Stomach smooth muscle (tissue), 2 donors: ENCODE measurements around the gene TMEM62.
"Not testable (repeated sequence)": the region's sequence is repeated elsewhere in the genome, so short reads cannot be mapped to it uniquely, and the experiment has no call there.

Experiments
- H3K27ac ChIP-seq: one replicate; pipeline ENCODE4 v1.7.0; 2013; ENCODE audit warnings: mild to moderate bottlenecking, low read length, inconsistent platforms
- H3K27me3 ChIP-seq, 2 donors: one replicate each; pipeline ENCODE4 v1.7.0; 2013; ENCODE audit warnings: low read length in 2 of 2; ENCODE audit not compliant: insufficient read depth in 2 of 2, control insufficient read depth in 1 of 2
- H3K36me3 ChIP-seq, 2 donors: one replicate each; pipeline ENCODE4 v1.7.0; 2013; ENCODE audit warnings: low read length in 2 of 2; ENCODE audit not compliant: control insufficient read depth in 2 of 2, insufficient read depth in 2 of 2
- H3K4me1 ChIP-seq: one replicate; pipeline ENCODE4 v1.7.0; 2013; ENCODE audit warnings: low read length; ENCODE audit not compliant: control insufficient read depth, insufficient read depth
- H3K4me3 ChIP-seq, 2 donors: one replicate each; pipeline ENCODE4 v1.7.0; 2013; ENCODE audit warnings: low read length in 2 of 2
- H3K9ac ChIP-seq, 2 donors: one replicate each; pipeline ENCODE4 v1.7.0; 2013; ENCODE audit warnings: low read length in 2 of 2, mild to moderate bottlenecking in 1 of 2
- H3K9me3 ChIP-seq, 2 donors: one replicate each; pipeline ENCODE4 v1.7.0; 2013; ENCODE audit warnings: low read length in 2 of 2; ENCODE audit not compliant: control insufficient read depth in 2 of 2
- donor health status: healthy.
- donor health status: Pancreatic carcinoma.

The TMEM62 gene

DNA sequence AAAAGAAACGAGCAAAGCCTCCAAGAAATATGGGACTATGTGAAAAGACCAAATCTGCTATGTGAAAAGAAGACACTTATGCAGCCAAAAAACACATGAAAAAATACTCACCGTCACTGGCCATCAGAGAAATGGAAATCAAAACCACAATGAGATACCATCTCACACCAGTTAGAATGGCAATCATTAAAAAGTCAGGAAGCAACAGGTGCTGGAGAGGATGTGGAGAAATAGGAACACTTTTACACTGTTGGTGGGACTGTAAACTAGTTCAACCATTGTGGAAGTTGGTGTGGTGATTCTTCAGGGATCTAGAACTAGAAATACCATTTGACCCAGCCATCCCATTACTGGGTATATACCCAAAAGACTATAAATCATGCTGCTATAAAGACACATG lies 43.8 kb downstream of the TMEM62 start:
- not testable (repeated sequence) for H3K27me3 ChIP-seq, H3K4me3 ChIP-seq, H3K9me3 ChIP-seq, H3K27ac ChIP-seq, H3K4me1 ChIP-seq, H3K9ac ChIP-seq
- H3K36me3 ChIP-seq: peaks cover 0 to 14% of the 10 kb centered on the region in 2 donors

DNA sequence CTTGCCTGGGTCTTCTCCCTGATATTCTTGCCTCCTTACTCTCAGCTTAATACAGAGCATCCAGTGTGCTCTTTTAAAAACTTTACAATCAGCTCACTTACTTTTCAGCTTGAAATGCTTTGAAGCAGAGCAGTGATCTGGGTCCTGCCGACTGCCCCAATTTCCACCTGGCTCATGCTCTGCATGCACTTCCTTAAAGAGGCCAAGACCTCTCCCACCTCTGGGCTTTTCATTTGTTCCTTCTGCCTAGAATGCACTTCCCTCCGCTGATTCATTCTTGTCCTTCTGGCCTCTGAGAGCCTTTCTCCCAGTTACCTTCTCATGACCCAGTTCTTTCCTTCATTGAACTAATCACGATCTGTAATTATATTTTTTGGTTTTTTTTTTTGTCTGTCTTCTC lies 49.9 kb downstream of the TMEM62 start:
- H3K9ac ChIP-seq: no peak overlapping the region
- no peak overlapping the region for H3K4me3 ChIP-seq
- H3K36me3 ChIP-seq: no peaks in the 10 kb centered on the region
- no peak overlapping the region for H3K27ac ChIP-seq
- peaks cover 15% of the 10 kb centered on the region for H3K4me1 ChIP-seq
- no peaks in the 10 kb centered on the region for H3K27me3 ChIP-seq
- H3K9me3 ChIP-seq: no peaks in the 10 kb centered on the region

DNA sequence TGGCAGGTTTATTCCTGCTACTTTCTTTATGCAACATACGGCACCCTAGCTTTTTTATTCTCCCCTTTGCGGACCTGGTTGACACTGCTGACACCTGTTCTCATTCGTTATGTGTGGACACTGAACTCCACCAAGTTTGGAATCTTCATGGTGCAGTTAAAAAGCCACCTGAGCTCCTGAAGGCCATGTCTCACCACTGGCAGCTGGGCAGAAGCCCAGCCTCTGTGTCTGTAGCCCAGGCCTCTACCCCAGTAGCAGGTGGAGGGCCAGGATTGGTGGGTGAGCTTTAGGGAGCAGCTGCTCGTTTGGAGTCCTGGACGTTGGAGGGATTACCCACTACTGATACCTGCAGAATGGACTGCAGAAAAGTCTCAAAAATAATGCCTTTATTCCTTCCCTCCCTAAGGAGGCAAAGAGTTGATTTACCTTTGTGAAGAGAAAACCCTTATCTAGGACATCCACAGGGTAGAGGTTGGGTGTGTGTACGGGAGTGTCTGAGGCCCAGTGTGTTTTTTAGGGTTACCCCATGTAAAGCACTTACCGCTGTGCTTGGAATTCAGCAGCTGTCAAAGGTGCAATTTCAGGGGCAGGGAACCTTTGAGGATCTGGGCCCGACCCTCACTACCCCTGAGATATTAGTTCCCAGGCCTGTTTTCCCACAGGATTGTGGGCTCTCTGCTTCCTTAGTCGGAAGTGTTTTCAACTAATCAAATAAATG lies 51.2 kb downstream of the TMEM62 start:
- Histone ChIP-seq H3K9ac (peak overlapping the region; percentile 77 to 79), H3K27me3 (no peaks in the 10 kb centered on the region), H3K4me3 (peak overlapping the region in 1 of 2 donors; percentile 89), H3K36me3 (peaks cover 5% of the 10 kb centered on the region in 2 donors), H3K9me3 (no peaks in the 10 kb centered on the region), H3K27ac (peak overlapping the region; percentile 77), H3K4me1 (peaks cover 15% of the 10 kb centered on the region)

DNA sequence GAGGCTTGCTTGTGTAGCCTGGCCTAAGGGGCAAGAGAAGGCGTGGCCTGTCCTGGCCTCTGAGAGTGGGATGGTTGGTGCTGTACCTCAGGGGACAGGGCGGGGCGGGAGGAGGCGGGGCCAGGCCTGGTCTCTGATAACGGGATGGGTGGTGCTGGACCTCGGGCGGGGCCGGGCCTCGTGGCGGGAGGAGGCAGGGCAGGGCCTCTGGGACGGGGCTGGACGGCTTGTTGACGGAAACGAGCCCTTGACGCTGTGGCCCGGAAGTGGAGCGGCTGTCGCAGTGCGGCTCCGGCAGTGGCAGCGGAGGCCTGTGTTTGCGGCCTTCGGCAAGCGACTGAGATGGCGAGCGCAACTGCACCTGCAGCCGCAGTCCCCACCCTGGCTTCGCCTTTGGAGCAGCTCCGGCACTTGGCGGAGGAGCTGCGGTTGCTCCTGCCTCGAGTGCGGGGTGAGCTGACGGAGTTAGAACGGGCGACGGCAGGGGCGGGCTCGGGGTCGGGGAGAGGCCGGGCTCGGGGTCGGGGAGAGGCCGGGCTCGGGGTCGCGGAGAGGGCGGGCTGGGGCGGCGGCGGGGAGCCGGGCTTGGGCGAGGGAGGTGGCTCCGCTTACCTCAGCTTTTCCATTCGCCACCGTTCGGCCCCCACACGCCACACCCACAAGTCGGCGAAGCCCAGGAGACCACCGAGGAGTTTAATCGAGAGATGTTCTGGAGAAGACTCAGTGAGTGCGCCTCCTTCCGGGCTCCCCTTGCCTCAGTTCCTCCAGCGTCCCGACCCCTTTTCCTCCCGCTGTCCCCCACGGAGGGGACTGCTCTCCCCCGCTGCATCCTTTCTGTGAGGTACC lies 52.0 kb downstream of the TMEM62 start, which contains the start of gene CCNDBP1:
TSS of gene CCNDBP1 (plus strand) at position 247 of the 846 bp plus-strand sequence. CDS start at position 343, 96 bp downstream.
- H3K27me3 ChIP-seq: no peaks in the 10 kb centered on the region
- H3K36me3 ChIP-seq: peaks cover 9 to 12% of the 10 kb centered on the region in 2 donors
- peak within 1 kb of the TSS; percentile 77 for H3K27ac ChIP-seq
- H3K4me1 ChIP-seq: peaks cover 15% of the 10 kb centered on the region
- no peaks in the 10 kb centered on the region for H3K9me3 ChIP-seq
- H3K9ac ChIP-seq: peak within 1 kb of the TSS; percentile 77 to 89
- H3K4me3 ChIP-seq: peak within 1 kb of the TSS; percentile 78 to 89

DNA sequence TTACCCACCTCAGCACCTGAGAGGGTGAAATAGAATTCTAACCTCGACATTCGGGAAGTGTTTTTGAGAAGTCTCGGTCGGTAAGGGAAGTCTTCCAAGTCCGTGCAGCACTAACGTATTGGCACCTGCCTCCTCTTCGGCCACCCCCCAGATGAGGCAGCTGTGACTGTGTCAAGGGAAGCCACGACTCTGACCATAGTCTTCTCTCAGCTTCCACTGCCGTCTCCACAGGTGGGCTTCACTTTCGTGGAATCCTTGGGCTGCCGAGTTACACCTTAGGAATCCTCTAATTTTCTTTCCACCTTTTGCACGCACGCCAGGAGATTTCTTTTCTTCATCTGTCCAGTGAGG lies 52.6 kb downstream of the TMEM62 start:
- Histone ChIP-seq H3K9me3 (no peaks in the 10 kb centered on the region), H3K4me1 (peaks cover 15% of the 10 kb centered on the region), H3K27me3 (no peaks in the 10 kb centered on the region), H3K4me3 (peak overlapping the region; percentile 78 to 89), H3K36me3 (peaks cover 14 to 17% of the 10 kb centered on the region in 2 donors), H3K9ac (peak overlapping the region; percentile 77 to 89), H3K27ac (peak overlapping the region; percentile 77)

DNA sequence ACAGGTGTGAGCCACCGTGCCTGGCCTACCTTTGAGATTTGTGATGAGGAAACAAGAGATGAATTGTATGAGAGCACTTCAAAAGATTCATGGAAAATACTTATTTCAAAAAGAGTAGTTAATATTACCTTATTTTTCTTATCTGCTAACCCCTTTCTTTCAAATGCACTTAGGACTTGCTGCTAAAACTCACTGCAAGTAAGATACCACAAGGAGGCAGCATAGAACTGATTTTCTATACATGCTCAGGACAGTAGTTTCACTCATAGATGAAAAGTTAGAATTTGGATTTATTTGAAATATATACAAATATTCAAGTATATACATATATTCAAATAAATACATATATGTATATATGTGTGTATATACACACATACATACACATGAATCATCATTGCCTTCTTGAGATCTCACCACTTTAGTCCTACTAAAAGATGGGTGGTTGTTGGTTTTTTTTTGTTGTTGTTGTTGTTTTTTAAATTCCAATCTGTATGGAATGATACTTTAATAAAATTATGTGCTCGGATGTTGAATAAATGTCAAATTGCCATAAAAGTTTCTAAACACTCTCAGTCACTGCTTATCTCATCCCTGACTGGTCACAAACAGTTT lies 54.3 kb downstream of the TMEM62 start:
- Histone ChIP-seq H3K9me3 (no peaks in the 10 kb centered on the region), H3K4me3 (no peak overlapping the region), H3K4me1 (peaks cover 15% of the 10 kb centered on the region), H3K36me3 (peaks cover 27 to 28% of the 10 kb centered on the region in 2 donors), H3K27me3 (no peaks in the 10 kb centered on the region), H3K27ac (no peak overlapping the region), H3K9ac (no peak overlapping the region)

DNA sequence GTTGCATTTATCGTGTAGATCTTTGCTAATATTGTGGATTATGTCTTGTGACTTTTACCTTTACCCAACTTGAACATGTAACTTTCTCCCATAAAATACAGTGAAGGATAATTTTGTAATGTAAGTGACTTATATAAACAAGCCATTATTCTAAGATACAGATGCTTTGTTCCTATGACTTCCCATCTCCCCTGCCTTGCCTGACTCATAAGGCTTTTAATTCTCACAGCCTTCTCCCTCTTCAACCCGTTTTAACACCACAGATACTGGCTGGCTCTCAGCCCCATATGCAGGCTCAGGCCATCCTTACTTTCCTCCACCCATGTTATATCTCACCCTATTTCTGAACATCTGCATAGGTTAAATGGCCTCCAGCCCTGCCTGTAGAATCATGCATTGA lies 55.9 kb downstream of the TMEM62 start:
- no peak overlapping the region for H3K4me3 ChIP-seq
- H3K36me3 ChIP-seq: peaks cover 34 to 36% of the 10 kb centered on the region in 2 donors
- H3K27me3 ChIP-seq: no peaks in the 10 kb centered on the region
- no peak overlapping the region for H3K27ac ChIP-seq
- no peaks in the 10 kb centered on the region for H3K9me3 ChIP-seq
- H3K4me1 ChIP-seq: peaks cover 14% of the 10 kb centered on the region
- no peak overlapping the region for H3K9ac ChIP-seq

DNA sequence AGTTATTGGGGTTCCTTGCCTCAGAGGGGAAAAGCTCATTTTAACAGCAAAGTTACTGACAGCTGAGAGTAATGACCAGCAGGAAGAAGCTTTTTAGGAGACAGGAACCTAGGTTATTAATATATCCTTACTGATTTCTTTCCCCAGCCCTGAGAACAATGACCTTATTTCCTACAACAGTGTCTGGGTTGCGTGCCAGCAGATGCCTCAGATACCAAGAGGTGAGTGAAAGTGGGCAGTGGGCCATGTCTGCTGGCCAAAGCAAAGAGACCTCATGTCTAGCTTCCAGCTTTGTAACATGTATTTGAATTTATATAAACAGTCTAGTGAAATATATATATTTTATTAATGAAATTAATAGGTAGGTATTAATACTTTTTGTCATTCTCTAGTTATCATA lies 56.8 kb downstream of the TMEM62 start:
- peaks cover 11% of the 10 kb centered on the region for H3K4me1 ChIP-seq
- H3K9ac ChIP-seq: no peak overlapping the region
- H3K27me3 ChIP-seq: no peaks in the 10 kb centered on the region
- no peak overlapping the region for H3K27ac ChIP-seq
- no peaks in the 10 kb centered on the region for H3K9me3 ChIP-seq
- no peak overlapping the region for H3K4me3 ChIP-seq
- H3K36me3 ChIP-seq: peaks cover 39 to 45% of the 10 kb centered on the region in 2 donors

DNA sequence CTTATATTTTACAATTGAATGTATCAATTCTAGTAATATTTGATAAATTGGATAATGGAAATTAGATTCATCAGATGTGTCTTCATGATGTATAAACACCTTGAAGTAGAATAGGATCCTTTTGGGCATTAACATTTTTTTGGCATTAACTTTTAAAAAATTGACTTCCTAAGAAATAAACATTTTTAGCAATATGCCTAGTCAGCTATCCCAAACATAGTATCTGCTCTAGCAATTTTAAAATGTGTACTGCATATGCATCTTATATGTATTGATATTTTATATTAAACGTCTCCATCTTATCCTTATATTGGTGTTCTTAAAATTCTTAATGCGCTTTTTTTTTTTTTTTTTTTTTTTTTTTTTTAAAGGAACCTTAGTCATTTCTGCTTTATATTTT lies 60.3 kb downstream of the TMEM62 start:
- no peak overlapping the region for H3K4me3 ChIP-seq
- H3K4me1 ChIP-seq: no peaks in the 10 kb centered on the region
- peaks cover 45 to 50% of the 10 kb centered on the region in 2 donors for H3K36me3 ChIP-seq
- no peaks in the 10 kb centered on the region for H3K27me3 ChIP-seq
- no peak overlapping the region for H3K9ac ChIP-seq
- no peaks in the 10 kb centered on the region for H3K9me3 ChIP-seq
- H3K27ac ChIP-seq: no peak overlapping the region

DNA sequence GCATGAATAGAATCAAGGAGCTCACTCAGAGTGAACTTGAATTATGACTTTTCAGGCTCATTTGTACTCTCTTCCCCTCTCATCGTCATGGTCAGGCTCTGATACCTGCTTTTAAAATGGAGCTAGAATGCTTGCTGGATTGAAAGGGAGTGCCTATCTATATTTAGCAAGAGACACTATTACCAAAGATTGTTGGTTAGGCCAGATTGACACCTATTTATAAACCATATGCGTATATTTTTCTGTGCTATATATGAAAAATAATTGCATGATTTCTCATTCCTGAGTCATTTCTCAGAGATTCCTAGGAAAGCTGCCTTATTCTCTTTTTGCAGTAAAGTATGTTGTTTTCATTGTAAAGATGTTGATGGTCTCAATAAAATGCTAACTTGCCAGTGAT lies 61.4 kb downstream of the TMEM62 start:
- no peaks in the 10 kb centered on the region for H3K4me1 ChIP-seq
- no peaks in the 10 kb centered on the region for H3K9me3 ChIP-seq
- H3K27ac ChIP-seq: no peak overlapping the region
- no peak overlapping the region for H3K9ac ChIP-seq
- no peak overlapping the region for H3K4me3 ChIP-seq
- H3K27me3 ChIP-seq: no peaks in the 10 kb centered on the region
- H3K36me3 ChIP-seq: peaks cover 40 to 44% of the 10 kb centered on the region in 2 donors
